ENCODE measurements around the gene LCOR. TPM values are rescaled to one million over a fixed set of nuclear protein-coding genes. Genes with fewer than 3 reads are reported as not detected.

LCOR gene
- total RNA-seq, 6 experiments from 2014 or later = 26.5 to 32.6 (median 29.3) TPM

DNA sequence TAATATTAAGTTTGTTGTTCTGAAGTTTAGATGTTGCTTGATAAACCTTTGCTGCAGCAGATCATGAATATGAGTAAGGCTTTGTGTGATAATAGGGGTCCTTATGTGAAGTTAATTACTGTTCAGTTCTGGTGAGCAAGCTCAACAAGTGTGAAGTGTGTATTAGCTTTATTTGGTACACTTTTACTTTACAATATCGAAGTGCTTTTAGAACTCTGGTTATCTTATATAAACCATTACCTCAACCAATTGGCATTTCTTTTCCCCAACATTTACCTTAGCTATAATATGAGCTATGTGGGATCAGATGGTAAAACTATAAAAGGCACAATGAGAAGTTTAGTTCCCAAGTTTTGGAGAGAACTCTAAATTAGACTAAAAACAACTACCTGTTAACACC is 127.6 kb downstream of the LCOR start:
- H3K36me3 Mint-ChIP-seq (ENCODE audit: low read depth) = peaks cover 16% of the 10 kb centered on the region
- TF ChIP-seq, protein P1, sequence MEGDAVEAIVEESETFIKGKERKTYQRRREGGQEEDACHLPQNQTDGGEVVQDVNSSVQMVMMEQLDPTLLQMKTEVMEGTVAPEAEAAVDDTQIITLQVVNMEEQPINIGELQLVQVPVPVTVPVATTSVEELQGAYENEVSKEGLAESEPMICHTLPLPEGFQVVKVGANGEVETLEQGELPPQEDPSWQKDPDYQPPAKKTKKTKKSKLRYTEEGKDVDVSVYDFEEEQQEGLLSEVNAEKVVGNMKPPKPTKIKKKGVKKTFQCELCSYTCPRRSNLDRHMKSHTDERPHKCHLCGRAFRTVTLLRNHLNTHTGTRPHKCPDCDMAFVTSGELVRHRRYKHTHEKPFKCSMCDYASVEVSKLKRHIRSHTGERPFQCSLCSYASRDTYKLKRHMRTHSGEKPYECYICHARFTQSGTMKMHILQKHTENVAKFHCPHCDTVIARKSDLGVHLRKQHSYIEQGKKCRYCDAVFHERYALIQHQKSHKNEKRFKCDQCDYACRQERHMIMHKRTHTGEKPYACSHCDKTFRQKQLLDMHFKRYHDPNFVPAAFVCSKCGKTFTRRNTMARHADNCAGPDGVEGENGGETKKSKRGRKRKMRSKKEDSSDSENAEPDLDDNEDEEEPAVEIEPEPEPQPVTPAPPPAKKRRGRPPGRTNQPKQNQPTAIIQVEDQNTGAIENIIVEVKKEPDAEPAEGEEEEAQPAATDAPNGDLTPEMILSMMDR (IDR thresholded peaks at IDR 0.05) = no peak
- H3K9me3 Mint-ChIP-seq = no peaks in the 10 kb centered on the region
- peaks cover 69% of the 10 kb centered on the region for H3K4me1 Mint-ChIP-seq (ENCODE audit: low read depth)
- H3K27ac Mint-ChIP-seq = peak overlapping the region; percentile 56
- H3K27me3 Mint-ChIP-seq (ENCODE audit: insufficient read depth) = no peaks in the 10 kb centered on the region
- no peak for DNase-seq
- peak overlapping the region; percentile 22 for H3K4me3 Mint-ChIP-seq

DNA sequence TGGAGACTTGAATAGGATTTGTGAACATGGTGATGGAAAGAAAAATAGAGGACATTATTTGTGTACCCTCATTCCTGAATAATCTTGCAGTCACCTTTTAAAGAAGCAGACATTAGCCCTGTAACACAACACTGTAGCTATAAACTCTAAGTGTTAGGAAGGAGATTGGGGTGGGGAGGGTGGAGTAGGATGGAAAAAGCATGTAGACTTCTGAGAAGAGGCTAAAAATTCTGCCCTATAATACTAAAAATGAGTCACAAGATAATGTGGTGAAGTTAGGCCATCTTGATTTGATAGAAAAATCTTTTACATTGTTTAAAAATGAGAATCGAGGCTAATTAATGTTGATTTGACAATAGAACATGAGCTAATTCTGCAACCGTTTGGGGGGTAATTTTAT is 128.8 kb downstream of the LCOR start:
- H3K4me1 Mint-ChIP-seq (ENCODE audit: low read depth) = peaks cover 74% of the 10 kb centered on the region
- peak; percentile 26 for DNase-seq
- H3K4me3 Mint-ChIP-seq = no peak overlapping the region; the same call in 1 of the 2 replicates
- peaks cover 8% of the 10 kb centered on the region for H3K36me3 Mint-ChIP-seq (ENCODE audit: low read depth)
- H3K27ac Mint-ChIP-seq = peak overlapping the region; percentile 56
- TF ChIP-seq, protein P1 (IDR thresholded peaks at IDR 0.05) = no peak
- no peaks in the 10 kb centered on the region for H3K9me3 Mint-ChIP-seq
- H3K27me3 Mint-ChIP-seq (ENCODE audit: insufficient read depth) = no peaks in the 10 kb centered on the region

DNA sequence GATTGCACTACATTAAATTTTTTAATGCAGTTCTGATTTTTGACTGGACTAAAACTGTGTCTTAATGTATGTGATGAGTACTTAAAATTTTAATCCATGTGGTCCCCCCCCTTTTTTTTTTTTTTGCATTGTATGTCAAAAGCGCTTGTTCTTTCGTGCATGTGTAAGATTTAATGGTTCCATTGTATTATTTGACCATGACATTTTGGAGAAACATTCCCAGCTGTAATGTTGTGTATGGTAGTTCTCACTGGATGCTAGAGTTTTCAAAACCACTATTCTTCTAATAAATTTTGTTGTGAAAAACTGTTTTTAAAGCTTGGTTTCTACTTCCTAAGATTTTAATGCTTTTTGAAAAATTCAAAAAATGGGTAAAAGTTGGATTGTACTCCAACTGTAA is 132.0 kb downstream of the LCOR start:
- Mint-ChIP-seq H3K27me3 (ENCODE audit: insufficient read depth) (peaks cover 3% of the 10 kb centered on the region; the same call in 1 of the 2 replicates), H3K9me3 (no peaks in the 10 kb centered on the region), H3K4me3 (no peak overlapping the region), H3K27ac (no peak overlapping the region), H3K36me3 (ENCODE audit: low read depth) (peaks cover 18% of the 10 kb centered on the region), H3K4me1 (ENCODE audit: low read depth) (peaks cover 86% of the 10 kb centered on the region)
- no peak for DNase-seq
- TF ChIP-seq, protein P1 (IDR thresholded peaks at IDR 0.05) = no peak

DNA sequence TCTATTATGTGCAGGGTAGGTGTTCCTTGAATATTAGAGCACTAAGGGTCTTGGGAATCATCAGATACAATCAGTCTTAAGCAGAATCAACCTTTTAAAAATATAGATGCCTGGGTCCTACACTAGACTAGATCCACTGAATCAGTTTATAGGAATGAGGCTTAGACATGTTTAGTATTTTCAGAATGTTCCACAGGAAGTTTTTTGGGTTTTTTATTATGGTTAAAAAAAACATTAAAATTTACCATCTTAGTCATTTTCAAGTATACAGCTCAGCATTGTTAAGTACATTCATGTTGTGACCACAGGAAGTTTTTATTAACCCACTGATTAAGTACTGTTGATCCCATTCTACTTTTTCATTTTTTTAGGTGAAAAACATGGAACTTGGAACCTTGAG is 135.7 kb downstream of the LCOR start:
- H3K4me1 Mint-ChIP-seq (ENCODE audit: low read depth) = peaks cover 53% of the 10 kb centered on the region
- DNase-seq = peak; percentile 63
- TF ChIP-seq, protein P1 (IDR thresholded peaks at IDR 0.05) = no peak
- H3K4me3 Mint-ChIP-seq = peak overlapping the region; percentile 26; the same call in 1 of the 2 replicates
- H3K36me3 Mint-ChIP-seq (ENCODE audit: low read depth) = peaks cover 21% of the 10 kb centered on the region
- H3K27me3 Mint-ChIP-seq (ENCODE audit: insufficient read depth) = peaks cover 3% of the 10 kb centered on the region; the same call in 1 of the 2 replicates
- H3K9me3 Mint-ChIP-seq = no peaks in the 10 kb centered on the region
- H3K27ac Mint-ChIP-seq = peak overlapping the region; percentile 29; the same call in 1 of the 2 replicates

DNA sequence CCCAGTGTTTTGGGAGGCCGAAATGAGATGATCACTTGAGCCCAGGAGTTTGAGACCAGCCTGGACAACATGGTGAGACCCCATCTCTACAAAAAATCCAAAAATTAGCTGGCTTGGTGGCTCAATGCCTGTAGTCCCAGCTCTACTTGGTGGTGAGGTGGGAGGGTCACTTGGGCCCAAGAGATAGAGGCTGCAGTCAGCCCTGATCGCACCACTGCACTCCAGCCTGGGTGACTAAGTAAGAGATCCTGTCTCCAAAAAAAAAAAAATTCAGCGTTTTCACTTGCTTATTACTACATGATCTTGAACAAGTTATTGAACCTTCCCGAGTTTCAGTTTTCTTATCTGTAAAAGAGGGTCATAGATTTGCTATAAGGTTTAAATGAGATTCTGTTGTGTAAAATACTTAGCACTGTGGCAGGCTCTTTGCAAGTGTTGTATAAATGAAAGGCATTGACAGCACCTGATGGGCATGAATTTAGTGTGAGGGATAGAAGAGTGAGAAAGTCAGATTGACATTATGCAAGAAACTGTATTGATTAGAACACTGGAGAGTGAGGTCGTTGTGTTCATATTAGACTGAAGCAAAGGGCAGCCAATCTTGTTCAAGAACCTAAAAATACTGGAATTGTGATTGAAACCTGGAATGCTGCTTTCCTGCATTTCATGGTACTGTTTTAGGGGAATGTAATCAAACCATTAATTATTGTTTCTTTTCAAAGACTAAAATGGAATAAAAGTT is 136.8 kb downstream of the LCOR start:
- no peak for DNase-seq
- Mint-ChIP-seq H3K4me3 (no peak overlapping the region; the same call in 1 of the 2 replicates), H3K27ac (no peak overlapping the region), H3K9me3 (no peaks in the 10 kb centered on the region), H3K36me3 (ENCODE audit: low read depth) (peaks cover 21% of the 10 kb centered on the region), H3K27me3 (ENCODE audit: insufficient read depth) (peaks cover 3% of the 10 kb centered on the region; the same call in 1 of the 2 replicates), H3K4me1 (ENCODE audit: low read depth) (peaks cover 48% of the 10 kb centered on the region)
- TF ChIP-seq, protein P1 (IDR thresholded peaks at IDR 0.05) = no peak

All from HFFc6 (cell line).